ENCODE data around the gene PSME1.

The PSME1 gene

GRCh38 chr14:24172261-24172860 lies 36.4 kb downstream of the PSME1 start:
- DNase-seq (ENCODE audit: low spot score), result no peak

GRCh38 chr14:24172871-24173281 lies 36.9 kb downstream of the PSME1 start:
- no peak for DNase-seq (ENCODE audit: low spot score)

GRCh38 chr14:24176599-24176998 lies 40.6 kb downstream of the PSME1 start:
- DNase-seq (ENCODE audit: low spot score), result no peak

- DNase-seq (ENCODE audit: low spot score), result no peak
Measured at GRCh38 chr14:24177041-24177825, 41.2 kb downstream of the PSME1 start.

GRCh38 chr14:24177891-24178290 lies 41.9 kb downstream of the PSME1 start:
- DNase-seq (ENCODE audit: low spot score), result no peak

- DNase-seq (ENCODE audit: low spot score), result no peak
Measured at GRCh38 chr14:24178399-24179178, 42.6 kb downstream of the PSME1 start.

GRCh38 chr14:24179294-24179960 lies 43.4 kb downstream of the PSME1 start:
- no peak for DNase-seq (ENCODE audit: low spot score)

GRCh38 chr14:24179961-24180796 lies 44.2 kb downstream of the PSME1 start:
- no peak for DNase-seq (ENCODE audit: low spot score)

- DNase-seq (ENCODE audit: low spot score), result no peak
Measured at GRCh38 chr14:24181371-24182077, 45.5 kb downstream of the PSME1 start.

- no peak for DNase-seq (ENCODE audit: low spot score)
Measured at GRCh38 chr14:24182110-24182882, 46.3 kb downstream of the PSME1 start.

GRCh38 chr14:24183014-24183481 lies 47.1 kb downstream of the PSME1 start:
- DNase-seq (ENCODE audit: low spot score), result no peak

- no peak for DNase-seq (ENCODE audit: low spot score)
Measured at GRCh38 chr14:24184104-24184970, 48.3 kb downstream of the PSME1 start.

- no peak for DNase-seq (ENCODE audit: low spot score)
Measured at GRCh38 chr14:24185026-24185425, 49.0 kb downstream of the PSME1 start.

GRCh38 chr14:24185741-24186140 lies 49.7 kb downstream of the PSME1 start:
- DNase-seq (ENCODE audit: low spot score), result no peak

GRCh38 chr14:24186831-24187538 lies 51.0 kb downstream of the PSME1 start:
- DNase-seq (ENCODE audit: low spot score), result no peak

- DNase-seq (ENCODE audit: low spot score), result no peak
Measured at GRCh38 chr14:24187539-24187915, 51.5 kb downstream of the PSME1 start.

Data from CD4-positive, alpha-beta T cell treated with Interleukin-15 for 4 hours (primary cell).